Endothelial cell of umbilical vein (primary cell): ENCODE measurements around the gene IL2RG. TPM values are rescaled to one million over a fixed set of nuclear protein-coding genes. Genes with fewer than 3 reads are reported as not detected.

Experiments
- BruUV-seq: library from RNA; stranded (reverse); fragments of 400-500 nt; replicated peaks from 2 replicates; lab custom pipeline; 2021; lab: Mats Ljungman, UMichigan
- CTCF ChIA-PET: fragments of 300-600, 350-600 bp; sonication (Branson Sonifier 250); formaldehyde crosslinking; loops from one replicate; lab custom pipeline; 2021; ENCODE audit warnings: antibody characterized with exemption, inconsistent platforms; lab: Charles Lee
- POLR2A ChIA-PET: fragments of 300-600, 350-600 bp; sonication (Branson Sonifier 250); formaldehyde crosslinking; loops from one replicate; lab custom pipeline; 2021; ENCODE audit warnings: antibody characterized with exemption, inconsistent platforms; lab: Charles Lee
- DNase-seq: peaks from one replicate; pipeline ENCODE4 v3.0.0-alpha.2; 2011; ENCODE audit warnings: low read depth, low spot score
- FAIRE-seq: peaks from 2 replicates; lab custom pipeline; 2011; peaks lifted over from hg19 to GRCh38; lab: Jason Lieb, UNC
- H2AFZ ChIP-seq: 2 replicates; pipeline ENCODE4 v1.6.0; 2012; ENCODE audit warnings: low read depth, low read length, control low read depth, inconsistent platforms
- H3K27ac ChIP-seq: 2 replicates; pipeline ENCODE4 v1.5.1; 2011; ENCODE audit warnings: low read depth, mild to moderate bottlenecking, control low read depth, low read length, moderate library complexity; ENCODE audit not compliant: insufficient read depth
- H3K27me3 ChIP-seq, 2 experiments: 2 replicates each; pipeline versions ENCODE4 v1.6.0 to v1.6.1; 2011; ENCODE audit warnings: low read length in 2 of 2, mixed read lengths in 1 of 2; ENCODE audit not compliant: control insufficient read depth in 2 of 2, insufficient read depth in 2 of 2
- H3K36me3 ChIP-seq, 2 experiments: 2 replicates in 1 of 2; 3 replicates in 1 of 2; pipeline ENCODE4 v1.5.1; 2011; ENCODE audit warnings: low read length in 2 of 2, mild to moderate bottlenecking in 1 of 2, moderate library complexity in 1 of 2; ENCODE audit not compliant: control insufficient read depth in 2 of 2, insufficient read depth in 2 of 2; ENCODE audit errors: extremely low read depth in 1 of 2
- H3K4me1 ChIP-seq: 3 replicates; pipeline ENCODE4 v1.5.1; 2011; ENCODE audit warnings: mild to moderate bottlenecking, low read length; ENCODE audit not compliant: control insufficient read depth, insufficient read depth; ENCODE audit errors: extremely low read depth
- H3K4me2 ChIP-seq: 2 replicates; pipeline ENCODE4 v1.6.1; 2011; ENCODE audit warnings: low read length, control low read depth, mixed read lengths; ENCODE audit not compliant: insufficient read depth
- H3K4me3 ChIP-seq, 3 experiments: fragments of 200-600 bp in 1 of 3; sonication (generic), shearing (Covaris generic) in 1 of 3; replicated peaks in 1 of 3; 2 replicates each; pipeline ENCODE4 v1.5.1; 2011 to 2016; ENCODE audit warnings: control low read depth in 3 of 3, low read length in 3 of 3, mild to moderate bottlenecking in 2 of 3, inconsistent platforms in 1 of 3, low read depth in 1 of 3, moderate library complexity in 1 of 3; ENCODE audit not compliant: insufficient read depth in 1 of 3
- H3K79me2 ChIP-seq: 2 replicates; pipeline ENCODE4 v1.6.0; 2012; ENCODE audit warnings: low read length, inconsistent platforms; ENCODE audit not compliant: control insufficient read depth, insufficient read depth
- H3K9ac ChIP-seq: replicated peaks from 2 replicates; pipeline ENCODE3; 2011; ENCODE audit warnings: low read length, control low read depth; ENCODE audit not compliant: insufficient read depth; ENCODE audit errors: extremely low read depth
- H3K9me1 ChIP-seq: replicated peaks from 3 replicates; pipeline ENCODE4 v1.6.0; 2011; ENCODE audit warnings: mild to moderate bottlenecking, low read length; ENCODE audit not compliant: control insufficient read depth, insufficient read depth; ENCODE audit errors: extremely low read depth
- H3K9me3 ChIP-seq: replicated peaks from 2 replicates; pipeline ENCODE4 v1.5.1; 2012; ENCODE audit warnings: low read length, inconsistent platforms; ENCODE audit not compliant: control insufficient read depth, insufficient read depth
- H4K20me1 ChIP-seq: replicated peaks from 2 replicates; pipeline ENCODE3; 2011; ENCODE audit warnings: mild to moderate bottlenecking, low read length; ENCODE audit not compliant: control insufficient read depth, insufficient read depth; ENCODE audit errors: extremely low read depth
- CTCF ChIP-seq, 2 donors: IDR thresholded peaks; 1 replicate in 1 of 2; 2 replicates in 1 of 2; pipeline ENCODE4 v1.5.1; 2011; ENCODE audit warnings: low read length in 2 of 2, mild to moderate bottlenecking in 2 of 2, moderate library complexity in 2 of 2, control low read depth in 1 of 2, inconsistent platforms in 1 of 2, low read depth in 1 of 2; ENCODE audit not compliant: insufficient read depth in 1 of 2; ENCODE audit errors: extremely low read depth in 1 of 2
- EZH2 ChIP-seq: IDR thresholded peaks from 2 replicates; pipeline ENCODE4 v1.6.1; 2012; ENCODE audit warnings: borderline replicate concordance, low read depth, mild to moderate bottlenecking, moderate library complexity, low read length, inconsistent platforms; ENCODE audit not compliant: severe bottlenecking
- FOS ChIP-seq: IDR thresholded peaks from 2 replicates; pipeline ENCODE4 v1.6.1; 2011; ENCODE audit warnings: mild to moderate bottlenecking, low read length, moderate library complexity, borderline replicate concordance; ENCODE audit not compliant: insufficient read depth
- GATA2 ChIP-seq: IDR thresholded peaks from 2 replicates; pipeline ENCODE4 v1.7.0; 2011; ENCODE audit warnings: low read depth, mild to moderate bottlenecking, moderate library complexity, mixed read lengths, low read length; ENCODE audit not compliant: insufficient read length, insufficient read depth
- JUN ChIP-seq: IDR thresholded peaks from 2 replicates; pipeline ENCODE4 v1.6.1; 2011; ENCODE audit warnings: borderline replicate concordance, low read depth; ENCODE audit not compliant: insufficient read length, insufficient read depth
- MAX ChIP-seq: IDR thresholded peaks from 2 replicates; pipeline ENCODE4 v1.6.1; 2011; ENCODE audit not compliant: insufficient read depth, insufficient read length
- MYC ChIP-seq: IDR thresholded peaks from one replicate; pipeline ENCODE4 v1.6.1; 2011; ENCODE audit warnings: mild to moderate bottlenecking, low read depth, low read length
- POLR2A ChIP-seq: IDR thresholded peaks from 2 replicates; pipeline ENCODE4 v1.6.1; 2012; ENCODE audit warnings: low read depth, mild to moderate bottlenecking, control low read depth, low read length
- POLR2AphosphoS5 ChIP-seq: IDR thresholded peaks from 2 replicates; pipeline ENCODE4 v1.6.1; 2012; ENCODE audit warnings: low read depth, mild to moderate bottlenecking, control low read depth, low read length, moderate library complexity; ENCODE audit not compliant: insufficient read depth
- dilution Hi-C: fragments of 300-500 bp; cut with MboI; formaldehyde crosslinking; loops from one replicate; pipeline ENCODE4 v1.15.0; 2019; ENCODE audit warnings: low sequenced_read_pairs; ENCODE audit not compliant: extremely low pct_ligation_motif_present
- intact Hi-C: fragments of 100-400 bp; cut with micrococcal nuclease; formaldehyde crosslinking; loops from one replicate; pipeline ENCODE4 v1.10.0; 2022
- polyA plus RNA-seq, 4 experiments: library from polyadenylated mRNA; depleted of rRNA in 3 of 4; stranded (reverse) in 3 of 4; unstranded in 1 of 4; fragments of >200 nt; gene quantifications; 2 replicates each; pipeline versions ENCODE4 v1.2.1 to v1.2.3, GENCODE V29; 2011 to 2012; ENCODE audit warnings: missing spikeins in 1 of 4
- total RNA-seq: library from RNA; stranded (reverse); gene quantifications from 2 replicates; pipeline ENCODE4 v1.2.3, GENCODE V29; 2021

The IL2RG gene
- total and polyA plus RNA-seq, 2 donors (not counting 3 experiments of a cell fraction or from before 2014, with no cell fraction given) = 0.07 TPM; not detected in 1

GRCh38 chrX:71117358-71117757, 6.0 kb upstream of the IL2RG start:
- no peak overlapping the region for H2AFZ ChIP-seq
- H3K4me2 ChIP-seq = no peak overlapping the region
- H3K27ac ChIP-seq = no peak overlapping the region
- H3K79me2 ChIP-seq = peaks cover 4% of the 10 kb centered on the region
- no peak for FAIRE-seq
- dilution Hi-C loops (no loop called here), intact Hi-C loops (loop anchor here (10.0 kb wide), 1 partner anchor 123 kb away; no protein-coding TSS in a partner anchor)
- H4K20me1 ChIP-seq = no peaks in the 10 kb centered on the region
- peaks cover 5% of the 10 kb centered on the region for H3K4me1 ChIP-seq
- ChIA-PET POLR2A (interaction anchor here (0.6 kb wide), 1 partner anchor 49 kb away, joined by 5 read pairs; no protein-coding TSS in a partner anchor), CTCF (interaction anchor here (0.6 to 2.3 kb wide), 4 partner anchors 12 to 18 kb away, joined by 3 to 10 read pairs (median 4); no protein-coding TSS in a partner anchor)
- TF ChIP-seq JUN = no peak
- no peak for TF ChIP-seq EZH2
- no peak for TF ChIP-seq POLR2A
- no peak for TF ChIP-seq MAX
- no peak for TF ChIP-seq MYC
- TF ChIP-seq GATA2 = no peak
- TF ChIP-seq CTCF (IDR thresholded peaks at IDR 0.05; ENCODE audit: extremely low read depth in 1 of 2, insufficient read depth in 1 of 2, low read depth in 1 of 2, low read length in 2 of 2) = no peak
- TF ChIP-seq FOS = no peak
- no peak for TF ChIP-seq POLR2AphosphoS5
- H3K36me3 ChIP-seq = peaks cover 0 to 12% of the 10 kb centered on the region in 2 experiments
- no peaks in the 10 kb centered on the region for H3K9me3 ChIP-seq
- DNase-seq = no peak
- no peaks in the 10 kb centered on the region for H3K9me1 ChIP-seq
- BruUV-seq = no TSS peak
- H3K9ac ChIP-seq = no peak overlapping the region
- no peak overlapping the region for H3K4me3 ChIP-seq
- peaks cover 0 to 3% of the 10 kb centered on the region in 2 experiments for H3K27me3 ChIP-seq
